BE2C (cell line): Measurements from ENCODE around the gene HDAC7.

Experiments used
- DNase-seq: peaks from one replicate; pipeline ENCODE4 v3.0.0-alpha.2; 2020
- H3K27me3 ChIP-seq: fragments of 250-450 bp; sonication (Bioruptor Pico); 2 replicates; pipeline ENCODE4 v1.5.1; 2020; ENCODE audit warnings: mild to moderate bottlenecking
- H3K36me3 ChIP-seq: fragments of 250-450 bp; sonication (Bioruptor Pico); 2 replicates; pipeline ENCODE4 v1.5.1; 2020; ENCODE audit warnings: mild to moderate bottlenecking
- H3K4me1 ChIP-seq: fragments of 250-450 bp; sonication (Bioruptor Pico); 2 replicates; pipeline ENCODE4 v1.5.1; 2020
- H3K4me3 ChIP-seq: 2 replicates; pipeline ENCODE4 v1.5.1; 2011; ENCODE audit warnings: low read depth, low read length
- H3K9me3 ChIP-seq: fragments of 250-450 bp; sonication (Bioruptor Pico); 2 replicates; pipeline ENCODE4 v1.5.1; 2020
- CTCF ChIP-seq: IDR thresholded peaks from 2 replicates; pipeline ENCODE4 v1.5.1; 2012; ENCODE audit warnings: mild to moderate bottlenecking, low read depth, low read length

The HDAC7 gene

GRCh38 chr12:47781479-47782371 lies 38.0 kb downstream of the HDAC7 start:
- H3K9me3 ChIP-seq, result no peaks in the 10 kb centered on the region
- DNase-seq, result no peak
- no peak for TF ChIP-seq CTCF
- peaks cover 23% of the 10 kb centered on the region for H3K4me1 ChIP-seq
- no peak overlapping the region for H3K4me3 ChIP-seq
- no peaks in the 10 kb centered on the region for H3K27me3 ChIP-seq
- peaks cover 36% of the 10 kb centered on the region for H3K36me3 ChIP-seq

GRCh38 chr12:47779943-47780504 lies 39.7 kb downstream of the HDAC7 start:
- TF ChIP-seq CTCF, result no peak
- DNase-seq, result no peak
- Histone ChIP-seq H3K4me1 (peaks cover 40% of the 10 kb centered on the region), H3K27me3 (no peaks in the 10 kb centered on the region), H3K36me3 (peaks cover 22% of the 10 kb centered on the region), H3K9me3 (no peaks in the 10 kb centered on the region), H3K4me3 (no peak overlapping the region)

GRCh38 chr12:47779301-47779942 lies 40.3 kb downstream of the HDAC7 start:
- Histone ChIP-seq H3K4me1 (peaks cover 43% of the 10 kb centered on the region), H3K4me3 (no peak overlapping the region), H3K36me3 (peaks cover 16% of the 10 kb centered on the region), H3K9me3 (no peaks in the 10 kb centered on the region), H3K27me3 (no peaks in the 10 kb centered on the region)
- TF ChIP-seq CTCF, result peak; percentile 99
- DNase-seq, result peak; percentile 86

GRCh38 chr12:47778881-47779280 lies 40.8 kb downstream of the HDAC7 start:
- no peak for TF ChIP-seq CTCF
- DNase-seq, result no peak
- no peaks in the 10 kb centered on the region for H3K9me3 ChIP-seq
- H3K4me1 ChIP-seq, result peaks cover 43% of the 10 kb centered on the region
- no peaks in the 10 kb centered on the region for H3K27me3 ChIP-seq
- H3K4me3 ChIP-seq, result no peak overlapping the region
- H3K36me3 ChIP-seq, result peaks cover 15% of the 10 kb centered on the region

- H3K4me1 ChIP-seq, result peaks cover 43% of the 10 kb centered on the region
- no peak overlapping the region for H3K4me3 ChIP-seq
- DNase-seq, result peak; percentile 43
Measured at GRCh38 chr12:47777741-47778558, 41.8 kb downstream of the HDAC7 start.

More at GRCh38 chr12:47777741-47778558, 41.8 kb downstream of the HDAC7 start:
- no peaks in the 10 kb centered on the region for H3K9me3 ChIP-seq
- no peak for TF ChIP-seq CTCF
- H3K36me3 ChIP-seq, result peaks cover 14% of the 10 kb centered on the region
- H3K27me3 ChIP-seq, result no peaks in the 10 kb centered on the region
